Testis (tissue), 3 donors: ENCODE measurements around the gene ZBTB2. TPM values are rescaled to one million over a fixed set of nuclear protein-coding genes. Genes with fewer than 3 reads are reported as not detected.
"Not testable (repeated sequence)": the region's sequence is repeated elsewhere in the genome, so short reads cannot be mapped to it uniquely, and the experiment has no call there.

ENCODE experiments used
- DNase-seq: peaks from one replicate; pipeline ENCODE4 v3.0.0-alpha.2; 2019
- H3K27ac ChIP-seq, 2 donors: fragments of 200-600 bp; sonication (generic); one replicate each; pipeline ENCODE4 v1.5.1; 2019
- H3K27me3 ChIP-seq: fragments of 200-600 bp; sonication (generic); one replicate; pipeline ENCODE4 v1.5.1; 2019
- H3K36me3 ChIP-seq: fragments of 200-600 bp; sonication (generic); one replicate; pipeline ENCODE4 v1.5.1; 2017; ENCODE audit warnings: low read depth; ENCODE audit errors: missing control alignments
- H3K4me1 ChIP-seq: fragments of 200-600 bp; sonication (generic); one replicate; pipeline ENCODE4 v1.5.1; 2019
- H3K4me3 ChIP-seq, 2 donors: fragments of 200-600 bp; sonication (generic); one replicate each; pipeline ENCODE4 v1.5.1; 2017 to 2019
- H3K9me3 ChIP-seq: fragments of 200-600 bp; sonication (generic); one replicate; pipeline ENCODE4 v1.5.1; 2017
- CTCF ChIP-seq, 3 experiments: fragments of 450-650 bp in 2 of 3; fragments of 200-600 bp in 1 of 3; sonication (generic) in 1 of 3; IDR thresholded peaks; one replicate each; pipeline ENCODE4 v1.5.1; 2016 to 2019; ENCODE audit warnings: antibody characterized with exemption in 3 of 3, mild to moderate bottlenecking in 2 of 3, moderate library complexity in 1 of 3
- POLR2A ChIP-seq: fragments of 450-650 bp; IDR thresholded peaks from one replicate; pipeline ENCODE4 v1.6.1; 2017; ENCODE audit warnings: antibody characterized with exemption, mild to moderate bottlenecking, moderate library complexity
- WGBS, 2 donors: methylation state at CpG; one replicate each; pipeline ENCODE4 v1.1.5; 2018; 5-methylcytosine and 5-hydroxymethylcytosine counted together
- intact Hi-C: fragments of 100-400 bp; cut with DNase I; formaldehyde crosslinking; loops from one replicate; pipeline ENCODE4 v1.15.1; 2023; ENCODE audit warnings: low total_unique reads
- polyA plus RNA-seq: library from polyadenylated mRNA; stranded (reverse); fragments of 350-450 nt; fragmentation: Illumina TruSeq; extraction: RNeasy Lipid Tissue Mini Kit (QIAGEN cat#74804); gene quantifications from one replicate; pipeline ENCODE4 v1.2.3, GENCODE V29; 2014; ENCODE audit warnings: low read depth, low replicate concordance; ENCODE audit not compliant: insufficient read depth
- small RNA-seq, 2 donors: library from RNA; depleted of rRNA; stranded (forward); fragments of <200 nt; gene quantifications; one replicate each; pipeline ENCODE3, GENCODE V24; 2016
- total RNA-seq, 2 donors: library from RNA; depleted of rRNA; stranded (reverse); fragments of >200 nt; gene quantifications; one replicate each; pipeline ENCODE4 v1.2.3, GENCODE V29; 2016

ZBTB2 gene
- total and polyA plus RNA-seq, 3 donors from 2014 or later: 13.0 to 14.7 (median 14.7) TPM

GRCh38 chr6:151321438-151321837 is 69.9 kb downstream of the ZBTB2 start:
- H3K4me3 ChIP-seq: no peak overlapping the region
- H3K4me1 ChIP-seq: peaks cover 14% of the 10 kb centered on the region
- no peaks in the 10 kb centered on the region for H3K27me3 ChIP-seq
- no peaks in the 10 kb centered on the region for H3K9me3 ChIP-seq
- H3K36me3 ChIP-seq: no peaks in the 10 kb centered on the region
- intact Hi-C loops: loop anchor here (10.0 kb wide), 1 partner anchor 427 kb away; no protein-coding TSS in a partner anchor
- no peak overlapping the region for H3K27ac ChIP-seq
- no peak for DNase-seq
- 93 to 97% methylated on average over 1 of the region's 1 CpG for WGBS, 2 donors
- TF ChIP-seq POLR2A (no peak), CTCF (IDR thresholded peaks at IDR 0.05) (no peak)

GRCh38 chr6:151320140-151320539 is 71.2 kb downstream of the ZBTB2 start:
- TF ChIP-seq CTCF (IDR thresholded peaks at IDR 0.05) (no peak), POLR2A (no peak)
- WGBS, 2 donors: 89 to 95% methylated on average over 7 of the region's 7 CpGs
- Histone ChIP-seq H3K4me1 (peaks cover 14% of the 10 kb centered on the region), H3K4me3 (no peak overlapping the region), H3K9me3 (no peaks in the 10 kb centered on the region), H3K36me3 (no peaks in the 10 kb centered on the region), H3K27ac (no peak overlapping the region), H3K27me3 (no peaks in the 10 kb centered on the region)
- DNase-seq: no peak
- intact Hi-C loops: loop anchor here (10.0 kb wide), 1 partner anchor 425 kb away; no protein-coding TSS in a partner anchor

GRCh38 chr6:151317995-151318365 is 73.4 kb downstream of the ZBTB2 start:
- Histone ChIP-seq H3K9me3 (no peaks in the 10 kb centered on the region), H3K27ac (no peak overlapping the region), H3K4me3 (no peak overlapping the region), H3K36me3 (no peaks in the 10 kb centered on the region), H3K4me1 (peaks cover 2% of the 10 kb centered on the region), H3K27me3 (no peaks in the 10 kb centered on the region)
- no peak for TF ChIP-seq CTCF (IDR thresholded peaks at IDR 0.05)
- no peak for TF ChIP-seq POLR2A
- intact Hi-C loops: no loop called here
- DNase-seq: no peak
- 73 to 86% methylated on average over 3 of the region's 3 CpGs for WGBS, 2 donors

GRCh38 chr6:151317103-151317994 is 74.0 kb downstream of the ZBTB2 start:
- intact Hi-C loops: no loop called here
- H3K4me1 ChIP-seq: peaks cover 5% of the 10 kb centered on the region
- 82 to 88% methylated on average over 2 of the region's 2 CpGs for WGBS, 2 donors
- no peaks in the 10 kb centered on the region for H3K27me3 ChIP-seq
- H3K4me3 ChIP-seq: no peak overlapping the region
- H3K27ac ChIP-seq: no peak overlapping the region
- no peaks in the 10 kb centered on the region for H3K9me3 ChIP-seq
- TF ChIP-seq POLR2A (no peak), CTCF (IDR thresholded peaks at IDR 0.05) (no peak)
- no peaks in the 10 kb centered on the region for H3K36me3 ChIP-seq
- DNase-seq: no peak

GRCh38 chr6:151315661-151316060 is 75.7 kb downstream of the ZBTB2 start:
- WGBS, 2 donors: 92 to 96% methylated on average over 3 of the region's 3 CpGs
- DNase-seq, H3K36me3 ChIP-seq, H3K4me1 ChIP-seq, intact Hi-C loops, H3K27me3 ChIP-seq, H3K4me3 ChIP-seq, H3K27ac ChIP-seq, H3K9me3 ChIP-seq: not testable (repeated sequence)

Small RNA genes within 50 kb of the gene (small RNA-seq; reads per million reads assigned to genes)
- 0 reads per million in 2 donors for gene RF00019

Other genes starting within 250 kb of the ZBTB2 start
- gene AKAP12, start 151.6 kb downstream of the ZBTB2 start, total RNA-seq: 100 to 1,000 TPM; 280 to 287 TPM
- 244 TPM for gene AKAP12, start 151.6 kb downstream of the ZBTB2 start, polyA plus RNA-seq
- gene RMND1, start 60.6 kb upstream of the ZBTB2 start, total RNA-seq: 10 to 100 TPM; 23.8 to 25.0 TPM
- 16.9 TPM for gene RMND1, start 60.6 kb upstream of the ZBTB2 start, polyA plus RNA-seq
- 1 to 10 TPM; 3.1 to 3.3 TPM for gene CCDC170, start 102.5 kb upstream of the ZBTB2 start, total RNA-seq
- 9.5 TPM for gene CCDC170, start 102.5 kb upstream of the ZBTB2 start, polyA plus RNA-seq